GM23338 (cell line): ENCODE measurements around the gene GATM. TPM values are rescaled to one million over a fixed set of nuclear protein-coding genes. Genes with fewer than 3 reads are reported as not detected.

Source experiments
- ATAC-seq: fragments of 200-7000 bp; cut with Tn5 transposase; 3 replicates; pipeline ENCODE4 v1.9.1; 2020
- DNase-seq: peaks from one replicate; pipeline ENCODE4 v3.0.0-alpha.2; 2015; ENCODE audit warnings: low spot score
- H2AFZ ChIP-seq: fragments of 200-600 bp; sonication (generic); 2 replicates; pipeline ENCODE4 v1.8.0; 2016; ENCODE audit warnings: antibody characterized with exemption, mild to moderate bottlenecking, moderate library complexity
- H3F3A ChIP-seq: fragments of 200-600 bp; sonication (generic); replicated peaks from 2 replicates; pipeline ENCODE4 v1.8.0; 2017; ENCODE audit warnings: antibody characterized with exemption, mixed run types, low read depth
- H3K27ac ChIP-seq: fragments of 200-600 bp; sonication (generic); 2 replicates; pipeline ENCODE4 v1.6.1; 2016; ENCODE audit warnings: low read depth
- H3K27me3 ChIP-seq: fragments of 200-600 bp; sonication (generic); 2 replicates; pipeline ENCODE4 v1.8.0; 2016; ENCODE audit warnings: mild to moderate bottlenecking, mixed run types, moderate library complexity; ENCODE audit not compliant: insufficient read depth
- H3K36me3 ChIP-seq: fragments of 200-600 bp; sonication (generic); 2 replicates; pipeline ENCODE4 v1.8.0; 2016; ENCODE audit warnings: mild to moderate bottlenecking; ENCODE audit not compliant: insufficient read depth
- H3K4me1 ChIP-seq: fragments of 200-600 bp; sonication (generic); 2 replicates; pipeline ENCODE4 v1.8.0; 2016; ENCODE audit warnings: mild to moderate bottlenecking, moderate library complexity; ENCODE audit not compliant: insufficient read depth
- H3K4me2 ChIP-seq: fragments of 200-600 bp; sonication (generic); 2 replicates; pipeline ENCODE4 v1.7.1; 2017; ENCODE audit warnings: mixed run types
- H3K4me3 ChIP-seq: fragments of 200-600 bp; sonication (generic); 2 replicates; pipeline ENCODE4 v1.6.1; 2016; ENCODE audit warnings: mixed run types
- H3K79me2 ChIP-seq: fragments of 200-600 bp; sonication (generic); replicated peaks from 2 replicates; pipeline ENCODE4 v1.8.0; 2017; ENCODE audit warnings: mild to moderate bottlenecking; ENCODE audit not compliant: insufficient read depth
- H3K9me2 ChIP-seq: fragments of 200-600 bp; sonication (generic); 2 replicates; pipeline ENCODE4 v1.8.0; 2017; ENCODE audit not compliant: insufficient read depth
- H4K20me1 ChIP-seq: fragments of 200-600 bp; sonication (generic); replicated peaks from 2 replicates; pipeline ENCODE4 v1.8.0; 2017; ENCODE audit warnings: mild to moderate bottlenecking; ENCODE audit not compliant: insufficient read depth
- H3K27ac Mint-ChIP-seq: 2 replicates; pipeline ENCODE4 v1.8.0; 2020; ENCODE audit warnings: inconsistent platforms, mild to moderate bottlenecking, moderate library complexity, mixed read lengths
- H3K27me3 Mint-ChIP-seq: 3 replicates; pipeline ENCODE4 v1.8.0; 2022; ENCODE audit warnings: low read depth, mild to moderate bottlenecking, moderate library complexity, mixed read lengths, inconsistent platforms; ENCODE audit not compliant: insufficient read depth, poor library complexity
- H3K36me3 Mint-ChIP-seq: 3 replicates; pipeline ENCODE4 v1.8.0; 2021; ENCODE audit warnings: low read depth, mild to moderate bottlenecking, inconsistent platforms, moderate library complexity, mixed read lengths
- H3K4me1 Mint-ChIP-seq: 3 replicates; pipeline ENCODE4 v1.8.0; 2020; ENCODE audit warnings: mild to moderate bottlenecking, inconsistent platforms, mixed read lengths
- H3K4me3 Mint-ChIP-seq: 3 replicates; pipeline ENCODE4 v1.8.0; 2021; ENCODE audit warnings: moderate library complexity, mild to moderate bottlenecking, inconsistent platforms, mixed read lengths
- H3K9me3 Mint-ChIP-seq: 3 replicates; pipeline ENCODE4 v1.8.0; 2020; ENCODE audit warnings: moderate library complexity, mild to moderate bottlenecking, inconsistent platforms, mixed read lengths
- CREB1 ChIP-seq: fragments of 250-450 bp; sonication (Bioruptor Pico); IDR thresholded peaks from 2 replicates; pipeline ENCODE4 v1.5.0; 2020; ENCODE audit warnings: low read depth, mild to moderate bottlenecking, moderate library complexity
- CTCF ChIP-seq, 2 experiments: fragments of 200-600 bp in 1 of 2; sonication (generic) in 1 of 2; conservative IDR thresholded peaks; 2 replicates each; pipeline versions ENCODE4 v1.5.1 to v1.6.1; 2016 to 2017; ENCODE audit warnings: antibody characterized with exemption in 2 of 2, low read depth in 2 of 2, mild to moderate bottlenecking in 2 of 2, moderate library complexity in 1 of 2
- EZH2 ChIP-seq: fragments of 200-600 bp; sonication (generic); IDR thresholded peaks from one replicate; pipeline ENCODE4 v1.8.0; 2017; ENCODE audit warnings: antibody characterized with exemption, mild to moderate bottlenecking, low read depth; ENCODE audit not compliant: unreplicated experiment
- EZH2phosphoT487 ChIP-seq: fragments of 200-600 bp; sonication (generic); IDR thresholded peaks from one replicate; pipeline ENCODE4 v1.8.1; 2018; ENCODE audit warnings: antibody characterized with exemption; ENCODE audit not compliant: unreplicated experiment
- JUNB ChIP-seq: IDR thresholded peaks from one replicate; pipeline ENCODE4 v1.6.1; 2016; ENCODE audit warnings: antibody characterized with exemption; ENCODE audit not compliant: unreplicated experiment
- NANOG ChIP-seq: IDR thresholded peaks from 2 replicates; pipeline ENCODE4 v1.6.1; 2016; ENCODE audit warnings: antibody characterized with exemption, borderline replicate concordance
- POLR2AphosphoS5 ChIP-seq: IDR thresholded peaks from 2 replicates; pipeline ENCODE4 v1.6.1; 2016; ENCODE audit warnings: antibody characterized with exemption, low read depth
- REST ChIP-seq: IDR thresholded peaks from one replicate; pipeline ENCODE4 v1.6.1; 2018; ENCODE audit warnings: antibody characterized with exemption; ENCODE audit not compliant: unreplicated experiment
- STAT1 ChIP-seq: IDR thresholded peaks from one replicate; pipeline ENCODE4 v1.6.1; 2016; ENCODE audit warnings: antibody characterized with exemption; ENCODE audit not compliant: unreplicated experiment
- ZNF114 ChIP-seq: fragments of 250-450 bp; sonication (Bioruptor Pico); IDR thresholded peaks from 2 replicates; pipeline ENCODE4 v1.5.0; 2020; ENCODE audit warnings: mild to moderate bottlenecking, moderate library complexity
- polyA plus RNA-seq: library from polyadenylated mRNA; unstranded; fragments of >200 nt; fragmentation: Nextera tagmentation; extraction: Ambion mirVana; gene quantifications from 2 replicates; pipeline ENCODE4 v1.2.1, GENCODE V29; 2016
- total RNA-seq: library from RNA; depleted of rRNA; stranded (reverse); fragments of >200 nt; shearing (Covaris generic); gene quantifications from 2 replicates; pipeline ENCODE4 v1.2.3, GENCODE V29; 2014
- TF ChIP-seq, protein P1 (sequence below): fragments of 250-450 bp; sonication (Bioruptor Pico); IDR thresholded peaks from 2 replicates; pipeline ENCODE4 v1.5.0; 2020; ENCODE audit warnings: mild to moderate bottlenecking, moderate library complexity

Gene GATM
- total and polyA plus RNA-seq, 2 experiments from 2014 or later: 8.5 to 17.5 TPM

- no peak for TF ChIP-seq STAT1
These were observed 21.3 kb upstream of the GATM start (continued) for GRCh38 chr15:45399381-45400212.

DNA sequence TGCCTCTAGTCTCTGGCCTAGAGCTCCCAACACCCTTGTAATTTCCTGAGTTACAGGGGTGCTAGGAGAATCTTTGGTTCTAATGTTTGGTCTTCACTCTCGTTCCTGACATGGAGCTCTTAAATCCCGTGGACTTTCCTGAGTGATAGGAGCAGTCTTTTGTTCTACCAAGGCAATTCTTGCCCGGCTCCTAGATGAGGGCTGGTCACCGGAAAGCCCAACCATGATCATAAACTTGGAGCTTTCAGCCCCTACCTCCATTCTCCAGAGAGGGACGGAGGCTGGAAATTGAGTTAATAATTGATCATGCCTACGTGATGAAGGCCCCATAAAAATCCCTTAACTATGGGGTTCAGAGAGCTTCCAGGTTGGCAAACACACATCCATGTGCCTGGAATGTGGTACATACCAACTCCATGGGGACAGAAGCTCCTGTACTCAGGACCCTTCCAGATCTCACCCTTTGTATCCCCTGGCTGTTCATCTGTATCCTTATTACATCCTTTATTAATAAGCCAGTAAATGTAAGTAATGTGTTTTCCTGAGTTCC is 18.8 kb upstream of the GATM start:
- Mint-ChIP-seq H3K4me3 (no peak overlapping the region), H3K9me3 (no peaks in the 10 kb centered on the region), H3K27me3 (peaks cover under 1% of the 10 kb centered on the region), H3K4me1 (peaks cover 3% of the 10 kb centered on the region; the same call in 2 of the 3 replicates), H3K36me3 (no peaks in the 10 kb centered on the region), H3K27ac (no peak overlapping the region)
- Histone ChIP-seq H3K4me2 (no peak overlapping the region), H3K27me3 (0 out of 2 replicates have a peak, but pooled peaks cover 5% of the 10 kb centered on the region), H2AFZ (no peak overlapping the region), H3F3A (no peaks in the 10 kb centered on the region), H3K4me3 (no peak overlapping the region), H3K4me1 (no peaks in the 10 kb centered on the region), H3K79me2 (no peaks in the 10 kb centered on the region), H3K9me2 (no peaks in the 10 kb centered on the region), H3K27ac (no peak overlapping the region), H4K20me1 (no peaks in the 10 kb centered on the region), H3K36me3 (no peaks in the 10 kb centered on the region)
- no peak for ATAC-seq
- DNase-seq: no peak
- TF ChIP-seq REST (no peak), EZH2 (no peak), NANOG (no peak), CTCF (conservative IDR thresholded peaks at IDR 0.05; ENCODE audit: low read depth in 2 of 2) (no peak), POLR2AphosphoS5 (no peak), ZNF114 (no peak), EZH2phosphoT487 (no peak), STAT1 (no peak), JUNB (no peak), CREB1 (no peak)
- TF ChIP-seq, protein P1, sequence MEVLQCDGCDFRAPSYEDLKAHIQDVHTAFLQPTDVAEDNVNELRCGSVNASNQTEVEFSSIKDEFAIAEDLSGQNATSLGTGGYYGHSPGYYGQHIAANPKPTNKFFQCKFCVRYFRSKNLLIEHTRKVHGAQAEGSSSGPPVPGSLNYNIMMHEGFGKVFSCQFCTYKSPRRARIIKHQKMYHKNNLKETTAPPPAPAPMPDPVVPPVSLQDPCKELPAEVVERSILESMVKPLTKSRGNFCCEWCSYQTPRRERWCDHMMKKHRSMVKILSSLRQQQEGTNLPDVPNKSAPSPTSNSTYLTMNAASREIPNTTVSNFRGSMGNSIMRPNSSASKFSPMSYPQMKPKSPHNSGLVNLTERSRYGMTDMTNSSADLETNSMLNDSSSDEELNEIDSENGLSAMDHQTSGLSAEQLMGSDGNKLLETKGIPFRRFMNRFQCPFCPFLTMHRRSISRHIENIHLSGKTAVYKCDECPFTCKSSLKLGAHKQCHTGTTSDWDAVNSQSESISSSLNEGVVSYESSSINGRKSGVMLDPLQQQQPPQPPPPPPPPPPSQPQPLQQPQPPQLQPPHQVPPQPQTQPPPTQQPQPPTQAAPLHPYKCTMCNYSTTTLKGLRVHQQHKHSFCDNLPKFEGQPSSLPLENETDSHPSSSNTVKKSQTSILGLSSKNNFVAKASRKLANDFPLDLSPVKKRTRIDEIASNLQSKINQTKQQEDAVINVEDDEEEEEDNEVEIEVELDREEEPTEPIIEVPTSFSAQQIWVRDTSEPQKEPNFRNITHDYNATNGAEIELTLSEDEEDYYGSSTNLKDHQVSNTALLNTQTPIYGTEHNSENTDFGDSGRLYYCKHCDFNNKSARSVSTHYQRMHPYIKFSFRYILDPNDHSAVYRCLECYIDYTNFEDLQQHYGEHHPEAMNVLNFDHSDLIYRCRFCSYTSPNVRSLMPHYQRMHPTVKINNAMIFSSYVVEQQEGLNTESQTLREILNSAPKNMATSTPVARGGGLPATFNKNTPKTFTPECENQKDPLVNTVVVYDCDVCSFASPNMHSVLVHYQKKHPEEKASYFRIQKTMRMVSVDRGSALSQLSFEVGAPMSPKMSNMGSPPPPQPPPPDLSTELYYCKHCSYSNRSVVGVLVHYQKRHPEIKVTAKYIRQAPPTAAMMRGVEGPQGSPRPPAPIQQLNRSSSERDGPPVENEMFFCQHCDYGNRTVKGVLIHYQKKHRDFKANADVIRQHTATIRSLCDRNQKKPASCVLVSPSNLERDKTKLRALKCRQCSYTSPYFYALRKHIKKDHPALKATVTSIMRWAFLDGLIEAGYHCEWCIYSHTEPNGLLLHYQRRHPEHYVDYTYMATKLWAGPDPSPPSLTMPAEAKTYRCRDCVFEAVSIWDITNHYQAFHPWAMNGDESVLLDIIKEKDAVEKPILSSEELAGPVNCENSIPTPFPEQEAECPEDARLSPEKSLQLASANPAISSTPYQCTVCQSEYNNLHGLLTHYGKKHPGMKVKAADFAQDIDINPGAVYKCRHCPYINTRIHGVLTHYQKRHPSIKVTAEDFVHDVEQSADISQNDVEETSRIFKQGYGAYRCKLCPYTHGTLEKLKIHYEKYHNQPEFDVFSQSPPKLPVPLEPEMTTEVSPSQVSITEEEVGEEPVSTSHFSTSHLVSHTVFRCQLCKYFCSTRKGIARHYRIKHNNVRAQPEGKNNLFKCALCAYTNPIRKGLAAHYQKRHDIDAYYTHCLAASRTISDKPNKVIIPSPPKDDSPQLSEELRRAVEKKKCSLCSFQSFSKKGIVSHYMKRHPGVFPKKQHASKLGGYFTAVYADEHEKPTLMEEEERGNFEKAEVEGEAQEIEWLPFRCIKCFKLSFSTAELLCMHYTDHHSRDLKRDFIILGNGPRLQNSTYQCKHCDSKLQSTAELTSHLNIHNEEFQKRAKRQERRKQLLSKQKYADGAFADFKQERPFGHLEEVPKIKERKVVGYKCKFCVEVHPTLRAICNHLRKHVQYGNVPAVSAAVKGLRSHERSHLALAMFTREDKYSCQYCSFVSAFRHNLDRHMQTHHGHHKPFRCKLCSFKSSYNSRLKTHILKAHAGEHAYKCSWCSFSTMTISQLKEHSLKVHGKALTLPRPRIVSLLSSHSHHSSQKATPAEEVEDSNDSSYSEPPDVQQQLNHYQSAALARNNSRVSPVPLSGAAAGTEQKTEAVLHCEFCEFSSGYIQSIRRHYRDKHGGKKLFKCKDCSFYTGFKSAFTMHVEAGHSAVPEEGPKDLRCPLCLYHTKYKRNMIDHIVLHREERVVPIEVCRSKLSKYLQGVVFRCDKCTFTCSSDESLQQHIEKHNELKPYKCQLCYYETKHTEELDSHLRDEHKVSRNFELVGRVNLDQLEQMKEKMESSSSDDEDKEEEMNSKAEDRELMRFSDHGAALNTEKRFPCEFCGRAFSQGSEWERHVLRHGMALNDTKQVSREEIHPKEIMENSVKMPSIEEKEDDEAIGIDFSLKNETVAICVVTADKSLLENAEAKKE (CRISPR knock-in tag): no peak
